GM18505 (cell line): ENCODE results near the gene GNAT2.

ENCODE experiments used
- ATAC-seq: cut with Tn5 transposase; IDR thresholded peaks from one replicate; pipeline ENCODE4 v1.9.1; 2021; ENCODE audit not compliant: unreplicated experiment
- POLR2A ChIP-seq: IDR thresholded peaks from 4 replicates; pipeline ENCODE4 v1.6.1; 2011; ENCODE audit warnings: borderline replicate concordance; ENCODE audit not compliant: insufficient read depth, insufficient read length; ENCODE audit errors: extremely low read depth

Gene GNAT2

DNA sequence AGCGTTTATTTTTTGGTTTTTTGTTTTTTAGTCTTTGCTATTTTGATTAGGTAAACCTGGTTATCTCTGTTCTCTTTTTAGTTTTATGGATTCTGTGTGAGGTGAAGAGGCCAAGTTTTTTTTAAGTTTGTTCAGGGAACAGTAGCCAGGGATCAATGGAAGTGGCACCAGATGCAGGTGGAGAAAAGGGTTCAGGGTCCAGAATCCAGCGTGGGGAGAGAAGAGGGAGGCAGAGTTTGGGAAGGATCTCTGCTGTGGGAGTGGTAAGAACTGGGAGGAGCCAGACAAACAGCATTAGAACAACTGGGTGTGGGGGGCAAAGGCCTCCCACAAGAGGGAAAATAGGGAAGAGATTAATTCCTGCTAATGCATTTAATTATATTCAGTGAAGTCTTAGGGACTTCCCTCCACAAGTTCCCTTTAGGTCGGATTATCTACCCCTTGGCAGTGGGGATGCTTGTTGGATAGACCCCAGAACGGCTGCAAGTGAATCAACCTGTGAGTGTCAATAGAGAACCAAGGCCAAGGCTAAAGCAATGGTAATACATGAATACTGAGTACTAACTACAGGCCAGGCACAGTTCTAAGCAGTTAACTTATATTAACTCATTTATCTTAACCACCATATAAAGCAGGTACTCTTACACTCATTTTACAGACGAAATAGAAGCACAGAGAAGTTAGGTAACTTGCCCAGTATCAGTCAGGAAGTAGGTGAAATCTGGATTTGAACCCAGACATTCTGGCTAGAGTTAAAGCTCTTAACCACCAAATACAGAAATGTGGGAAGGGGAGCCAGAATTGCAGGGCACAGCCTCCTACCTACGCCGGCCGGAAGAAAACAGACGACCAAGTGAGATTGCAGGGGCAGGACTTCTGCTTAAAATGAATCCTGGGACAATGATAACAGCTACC is 498 bp downstream of the GNAT2 start:
- no peak for ATAC-seq
- no peak for TF ChIP-seq POLR2A

- TF ChIP-seq POLR2A: no peak
- no peak for ATAC-seq
These were observed 2.1 kb downstream of the GNAT2 start for GRCh38 chr1:109617291-109617801.

GRCh38 chr1:109616391-109616790 is 3.0 kb downstream of the GNAT2 start:
- no peak for ATAC-seq
- no peak for TF ChIP-seq POLR2A

- no peak for TF ChIP-seq POLR2A
- ATAC-seq: no peak
These were observed 3.5 kb downstream of the GNAT2 start for GRCh38 chr1:109615879-109616278.

DNA sequence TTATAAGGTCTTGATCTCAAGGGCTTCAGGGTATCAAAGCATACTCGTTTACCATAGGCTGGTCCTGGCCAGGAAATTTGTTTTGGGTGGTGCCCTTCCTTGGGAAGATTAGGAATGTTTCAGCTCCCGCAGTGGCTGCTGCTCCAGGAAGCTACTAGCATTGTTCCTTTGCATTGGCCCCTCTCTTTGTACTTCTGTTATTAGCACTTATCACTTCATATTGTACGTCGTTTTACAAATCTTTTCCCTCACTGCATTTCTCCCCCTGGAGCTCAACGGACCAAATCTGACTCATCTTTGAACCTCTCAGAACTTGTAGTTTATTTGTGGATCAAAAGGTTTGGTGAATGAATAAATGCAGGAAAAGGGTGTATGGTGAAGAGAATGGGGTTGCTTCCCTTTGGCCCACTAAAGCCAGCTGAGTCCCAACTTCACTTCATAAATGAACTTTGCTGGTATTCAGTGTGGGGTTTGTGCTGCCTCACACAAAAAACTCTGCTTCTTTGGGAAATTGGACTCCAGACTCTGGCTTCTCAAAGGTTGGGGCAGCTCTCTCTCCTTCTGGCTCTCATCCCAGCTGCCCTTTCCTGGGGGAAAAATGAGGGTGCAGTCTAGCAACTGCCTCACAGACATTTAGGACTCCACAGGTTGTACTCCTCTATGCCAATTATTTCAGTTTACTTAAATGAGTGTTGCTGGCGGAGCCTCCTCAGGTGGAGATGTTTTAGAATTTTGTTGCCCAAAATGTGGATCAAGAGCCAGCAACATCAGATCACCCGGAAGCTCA is 5.9 kb downstream of the GNAT2 start:
- no peak for TF ChIP-seq POLR2A
- ATAC-seq: no peak

- ATAC-seq: no peak
- no peak for TF ChIP-seq POLR2A
These were observed 8.0 kb downstream of the GNAT2 start for GRCh38 chr1:109611308-109611990.

- no peak for ATAC-seq
- TF ChIP-seq POLR2A: no peak
These were observed 8.7 kb downstream of the GNAT2 start for GRCh38 chr1:109610609-109611307.

DNA sequence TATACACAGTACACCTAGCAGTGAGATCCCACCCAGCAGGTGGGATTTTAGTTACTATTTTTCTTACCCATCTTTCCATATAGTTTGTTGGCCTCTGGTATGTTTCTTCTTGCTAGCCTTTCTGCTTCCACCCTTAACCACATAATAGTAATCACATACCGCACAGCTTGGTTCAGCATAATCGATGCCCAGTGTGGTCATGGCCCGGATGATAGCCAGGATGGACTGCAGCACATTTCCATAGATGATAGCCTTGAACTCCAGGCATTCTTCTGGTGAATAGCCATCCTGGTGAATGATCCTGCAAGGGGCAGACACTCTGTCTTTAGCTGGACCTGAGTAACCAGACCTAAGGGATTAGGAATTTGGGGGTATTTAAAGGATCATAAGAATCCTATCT is 9.5 kb downstream of the GNAT2 start:
- ATAC-seq: no peak
- no peak for TF ChIP-seq POLR2A

DNA sequence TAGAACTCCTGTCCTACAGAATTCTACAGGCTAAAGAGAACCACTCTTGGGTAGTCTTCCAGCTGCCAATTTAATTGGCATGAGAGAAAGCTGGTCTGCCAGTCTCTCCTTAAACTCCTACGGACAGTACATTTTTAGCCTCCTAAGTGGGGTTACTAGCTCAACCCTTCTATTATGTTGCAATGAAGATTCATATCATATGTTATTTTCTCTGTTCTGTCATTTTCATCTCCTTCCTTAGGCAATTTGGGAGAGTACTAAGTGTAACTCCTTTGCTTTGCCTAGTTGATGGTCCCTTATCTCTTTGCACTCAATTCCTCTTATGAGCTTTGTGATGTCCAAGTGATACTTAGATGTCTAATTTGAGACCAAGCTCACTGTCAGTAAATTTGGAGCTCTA is 14.0 kb downstream of the GNAT2 start:
- no peak for TF ChIP-seq POLR2A
- no peak for ATAC-seq

- ATAC-seq: no peak
- no peak for TF ChIP-seq POLR2A
These were observed 16.2 kb downstream of the GNAT2 start for GRCh38 chr1:109603229-109603628.

- ATAC-seq: no peak
- TF ChIP-seq POLR2A: no peak
These were observed 20.8 kb downstream of the GNAT2 start for GRCh38 chr1:109598655-109599054.

- TF ChIP-seq POLR2A: no peak
- ATAC-seq: no peak
These were observed 21.3 kb downstream of the GNAT2 start for GRCh38 chr1:109598156-109598555.
